GM10248 (cell line): Measurements from ENCODE around the gene PAX7.
"Not testable (repeated sequence)": the region's sequence is repeated elsewhere in the genome, so short reads cannot be mapped to it uniquely, and the experiment has no call there.

ENCODE experiments used
- CTCF ChIA-PET: fragments of 300-600 bp; sonication (Branson Sonifier 250); formaldehyde crosslinking; extraction: SDS; loops from one replicate; lab custom pipeline; 2021; ENCODE audit warnings: antibody characterized with exemption; lab: Yijun Ruan, JAX
- POLR2A ChIA-PET: fragments of 350-650 bp; sonication (Branson Sonifier 250); formaldehyde crosslinking; extraction: SDS; loops from one replicate; lab custom pipeline; 2020; ENCODE audit warnings: antibody characterized with exemption; lab: Yijun Ruan, JAX
- DNase-seq: peaks from one replicate; pipeline ENCODE4 v3.0.0; 2012; ENCODE audit errors: extremely low spot score
- TF ChIP-seq, protein P1 (sequence below): IDR thresholded peaks from 2 replicates; pipeline ENCODE4 v1.5.1; 2012; ENCODE audit warnings: mild to moderate bottlenecking, low read depth; ENCODE audit errors: extremely low read depth, missing control alignments, control extremely low read depth

PAX7 gene

DNA sequence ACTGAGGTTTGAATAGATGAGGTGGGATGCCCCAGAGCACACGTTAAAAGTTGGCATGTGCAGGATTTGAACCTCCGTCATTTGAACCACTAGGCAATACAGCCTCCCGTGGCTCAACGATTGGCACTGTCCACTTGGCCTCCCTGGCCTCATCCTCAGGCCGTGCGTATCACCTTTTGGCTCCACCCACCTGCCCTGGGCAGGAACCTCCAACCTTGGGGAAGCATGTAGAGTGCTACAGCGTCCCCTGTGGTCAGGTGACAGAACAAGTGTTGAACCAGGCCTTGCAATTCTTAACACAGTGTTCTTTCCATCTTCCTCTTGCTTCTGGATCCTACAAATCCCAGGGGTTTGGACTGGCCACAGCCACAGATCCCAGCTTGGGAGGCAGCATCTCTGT, 112.6 kb downstream of the PAX7 start:
- DNase-seq = no peak
- TF ChIP-seq, protein P1, sequence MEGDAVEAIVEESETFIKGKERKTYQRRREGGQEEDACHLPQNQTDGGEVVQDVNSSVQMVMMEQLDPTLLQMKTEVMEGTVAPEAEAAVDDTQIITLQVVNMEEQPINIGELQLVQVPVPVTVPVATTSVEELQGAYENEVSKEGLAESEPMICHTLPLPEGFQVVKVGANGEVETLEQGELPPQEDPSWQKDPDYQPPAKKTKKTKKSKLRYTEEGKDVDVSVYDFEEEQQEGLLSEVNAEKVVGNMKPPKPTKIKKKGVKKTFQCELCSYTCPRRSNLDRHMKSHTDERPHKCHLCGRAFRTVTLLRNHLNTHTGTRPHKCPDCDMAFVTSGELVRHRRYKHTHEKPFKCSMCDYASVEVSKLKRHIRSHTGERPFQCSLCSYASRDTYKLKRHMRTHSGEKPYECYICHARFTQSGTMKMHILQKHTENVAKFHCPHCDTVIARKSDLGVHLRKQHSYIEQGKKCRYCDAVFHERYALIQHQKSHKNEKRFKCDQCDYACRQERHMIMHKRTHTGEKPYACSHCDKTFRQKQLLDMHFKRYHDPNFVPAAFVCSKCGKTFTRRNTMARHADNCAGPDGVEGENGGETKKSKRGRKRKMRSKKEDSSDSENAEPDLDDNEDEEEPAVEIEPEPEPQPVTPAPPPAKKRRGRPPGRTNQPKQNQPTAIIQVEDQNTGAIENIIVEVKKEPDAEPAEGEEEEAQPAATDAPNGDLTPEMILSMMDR = no peak
- ChIA-PET CTCF (no interaction called here), POLR2A (no interaction called here)

DNA sequence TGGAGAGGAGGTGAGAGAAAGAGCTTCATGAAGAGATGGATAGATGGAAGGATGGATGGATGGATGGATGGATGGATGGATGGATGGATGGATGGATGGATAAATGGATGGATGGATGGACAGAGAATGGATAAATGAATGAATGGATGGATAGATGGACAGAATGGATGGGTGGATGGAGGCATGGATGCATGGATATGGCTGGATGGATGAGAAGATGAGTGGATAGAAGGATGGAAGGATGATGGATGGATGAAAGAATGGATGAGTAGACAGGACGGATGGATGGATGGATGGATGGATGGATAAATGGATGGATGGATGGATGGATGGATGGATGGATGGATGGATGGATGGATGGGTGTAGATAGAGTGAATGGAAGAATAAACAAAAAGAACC, 113.7 kb downstream of the PAX7 start:
- CTCF ChIA-PET, DNase-seq, POLR2A ChIA-PET: not testable (repeated sequence)

DNA sequence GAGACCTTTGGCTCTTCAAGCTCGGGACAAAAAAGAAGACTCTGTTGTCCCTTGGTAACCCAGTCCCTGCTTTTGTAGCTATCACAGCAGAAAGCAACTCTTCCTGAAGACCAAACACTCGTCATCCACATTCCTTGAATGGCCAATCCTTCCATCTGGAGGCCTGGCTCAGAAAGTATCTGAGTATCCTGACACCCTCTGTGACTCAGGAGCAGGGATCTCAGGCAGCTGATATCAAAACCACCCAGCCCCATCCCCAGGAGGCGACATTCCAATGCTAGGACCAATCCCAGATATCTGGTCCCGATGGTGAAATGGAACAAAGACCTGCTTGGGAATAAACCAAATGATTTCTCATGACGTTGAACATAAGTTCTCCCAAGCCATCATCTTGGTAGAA, 116.3 kb downstream of the PAX7 start:
- CTCF ChIA-PET = no interaction called here

DNA sequence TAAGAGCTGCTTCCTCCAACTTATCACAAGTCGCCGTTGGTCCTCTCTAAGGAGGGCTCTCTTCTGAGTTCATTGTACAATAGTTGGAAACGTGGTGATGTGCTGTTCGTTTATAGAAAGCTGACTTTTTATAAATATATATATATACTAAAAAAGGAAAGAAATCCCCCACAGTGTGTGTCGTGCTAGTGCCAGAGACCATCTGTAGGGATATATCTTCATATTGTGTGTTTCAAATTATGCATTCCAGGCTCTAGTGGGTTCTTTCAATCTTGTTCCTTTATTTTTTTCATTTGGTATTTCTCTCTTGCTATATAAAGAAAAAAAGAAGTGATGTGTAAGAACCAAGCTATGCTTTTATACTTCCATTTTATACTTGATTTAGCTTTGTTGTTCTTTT, 117.0 kb downstream of the PAX7 start:
- TF ChIP-seq, protein P1 = no peak
- DNase-seq = no peak
- CTCF ChIA-PET = no interaction called here
- POLR2A ChIA-PET = no interaction called here

More for the DNA sequence above, 116.3 kb downstream of the PAX7 start:
- DNase-seq = no peak
- TF ChIP-seq, protein P1 = no peak
- POLR2A ChIA-PET = no interaction called here

DNA sequence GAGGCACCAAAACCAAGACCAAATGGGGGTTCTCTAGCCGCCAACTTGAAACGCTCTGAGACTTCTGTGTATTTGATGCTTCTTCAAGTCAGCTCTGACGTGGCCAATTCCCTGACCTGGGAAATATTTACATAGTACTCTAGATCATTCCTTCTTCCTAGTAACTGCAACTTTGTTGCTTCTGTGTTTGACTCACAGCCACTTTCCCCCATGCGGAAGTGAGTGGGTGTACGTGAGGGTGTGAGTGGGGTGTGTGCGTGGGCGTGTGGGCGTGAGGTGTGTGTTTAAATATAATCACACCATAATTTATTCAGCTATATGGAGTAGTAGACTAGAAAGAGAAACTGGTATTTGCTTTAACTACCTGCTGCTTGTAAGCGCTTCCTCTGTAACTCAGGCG, 117.8 kb downstream of the PAX7 start:
- CTCF ChIA-PET = interaction anchor here (1.5 kb wide), 1 partner anchor 24 kb away, joined by 3 read pairs; no protein-coding TSS in a partner anchor
- POLR2A ChIA-PET = no interaction called here
- DNase-seq = no peak
- TF ChIP-seq, protein P1 = no peak

DNA sequence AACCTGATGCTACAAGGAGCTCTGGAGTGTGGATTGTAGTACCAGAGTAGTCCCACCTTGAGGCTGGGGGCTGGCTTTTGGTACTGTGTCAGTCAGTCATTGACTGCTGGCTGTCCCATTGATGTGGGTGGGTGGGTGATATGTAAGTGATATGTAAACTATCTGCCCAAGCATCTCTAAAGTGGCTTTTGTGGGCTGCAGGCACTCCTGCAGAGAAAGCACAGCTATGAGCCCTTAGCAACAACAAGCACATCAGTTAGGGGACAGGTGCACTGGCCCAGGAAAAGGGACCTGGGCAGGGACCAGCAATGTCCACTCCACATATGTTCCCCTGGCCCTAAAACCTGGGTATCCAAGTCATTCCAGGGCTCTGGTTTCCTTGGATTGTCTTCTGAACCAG, 118.9 kb downstream of the PAX7 start:
- TF ChIP-seq, protein P1 = no peak
- no peak for DNase-seq
- POLR2A ChIA-PET = no interaction called here
- CTCF ChIA-PET = interaction anchor here (1.5 kb wide), 1 partner anchor 23 kb away, joined by 3 read pairs; no protein-coding TSS in a partner anchor

DNA sequence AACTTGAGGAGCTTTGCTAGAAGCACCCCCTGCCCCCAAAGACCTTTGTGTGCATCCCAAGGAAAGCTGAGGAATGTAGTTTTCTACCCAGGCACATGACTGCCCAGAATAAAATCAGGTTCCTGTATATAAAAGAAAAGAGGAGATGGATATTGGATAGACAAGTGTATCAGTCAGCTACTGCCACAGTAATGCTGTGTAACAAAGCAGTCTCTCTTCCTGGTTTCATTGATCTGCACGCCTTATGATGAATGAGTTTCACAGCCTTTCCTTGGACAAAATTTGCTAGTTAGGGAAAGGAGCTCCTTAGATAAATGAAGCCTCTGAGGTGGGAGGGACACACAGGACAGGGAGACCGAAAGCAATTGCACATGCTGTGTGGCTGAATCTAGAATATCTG, 120.0 kb downstream of the PAX7 start:
- DNase-seq = no peak
- ChIA-PET POLR2A (no interaction called here), CTCF (interaction anchor here (0.6 kb wide), 1 partner anchor 9 kb away, joined by 3 read pairs; no protein-coding TSS in a partner anchor)
- TF ChIP-seq, protein P1 = no peak
